ENCODE data around the gene AKAP8L.
A peak's percentile ranks its signal among the peaks of the same experiment; 100 is the strongest.

The AKAP8L gene

DNA sequence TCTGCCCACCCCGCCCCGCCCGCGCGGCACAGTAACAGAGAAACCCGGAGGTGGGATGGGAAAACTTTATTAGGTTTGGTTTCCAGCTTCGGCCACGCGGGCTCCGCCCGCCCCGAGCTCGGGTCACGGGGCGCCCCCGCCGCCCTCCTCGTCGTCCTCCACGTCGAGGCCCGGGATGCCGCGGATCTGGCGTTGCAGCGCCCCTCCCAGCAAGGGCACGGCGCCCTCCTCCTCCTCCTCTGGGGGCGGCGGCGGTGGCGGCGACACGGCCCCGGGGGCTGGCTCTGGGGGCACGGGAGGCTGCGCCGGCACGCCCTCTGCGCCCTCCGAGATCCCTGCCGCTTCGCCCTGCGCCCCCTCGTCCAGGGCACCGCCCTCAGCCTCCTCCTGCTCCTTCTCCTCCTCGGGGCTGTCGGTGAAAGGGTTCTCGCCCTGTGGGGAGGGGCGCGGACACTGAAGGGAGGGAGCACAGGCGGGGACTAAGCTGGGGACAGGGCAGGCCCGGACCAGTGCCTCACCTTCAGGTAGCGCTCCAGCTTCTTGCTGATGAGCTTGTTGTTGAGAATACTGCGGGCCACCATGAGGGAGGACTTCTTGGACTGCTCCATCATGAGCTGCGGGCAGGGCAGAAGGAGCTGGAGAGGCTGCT lies 38.7 kb downstream of the AKAP8L start:
- peak overlapping the region; percentile 54 for H3K4me3 ChIP-seq (ENCODE audit: low read length)
- no peak for TF ChIP-seq CTCF (IDR thresholded peaks at IDR 0.05; ENCODE audit: insufficient read depth, low read depth, low read length, missing control alignments)
- DNase-seq (ENCODE audit: low read depth), result peak; percentile 71

GRCh38 chr19:15379083-15379998 lies 39.4 kb downstream of the AKAP8L start, which contains the start of gene AKAP8:
TSS of gene AKAP8 (minus strand) at chr19:15379787. CDS start at chr19:15379731, 56 bp downstream.
- DNase-seq (ENCODE audit: low read depth), result peak; percentile 99
- peak within 1 kb of the TSS; percentile 100 for H3K4me3 ChIP-seq (ENCODE audit: low read length)
- no peak for TF ChIP-seq CTCF (IDR thresholded peaks at IDR 0.05; ENCODE audit: insufficient read depth, low read depth, low read length, missing control alignments)

DNA sequence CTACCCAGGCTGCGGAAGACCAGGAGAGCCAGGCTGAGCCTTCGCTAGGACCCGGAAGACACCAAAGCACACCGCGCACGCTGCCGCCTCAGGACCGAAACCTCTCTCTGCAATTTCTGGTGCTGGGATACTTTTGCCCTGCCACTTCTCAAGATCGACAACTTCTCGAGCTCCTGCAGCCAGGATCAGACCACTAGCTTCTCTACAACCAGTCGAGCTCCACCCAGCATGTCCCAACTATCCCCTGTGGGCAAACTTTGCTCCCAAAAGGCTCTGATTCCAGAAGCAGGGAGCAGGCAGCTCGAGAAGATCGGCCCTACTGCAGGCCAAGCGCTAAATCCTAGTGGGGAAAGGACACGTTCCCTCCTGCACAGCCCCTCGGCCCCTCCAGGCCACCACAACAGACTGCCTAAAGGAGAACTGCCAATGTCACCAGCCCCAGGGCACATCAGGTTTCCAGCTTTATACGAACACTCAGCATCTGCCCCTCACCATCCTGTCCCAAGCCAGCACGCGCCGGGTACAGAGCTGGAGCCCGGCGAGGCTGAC lies 40.2 kb downstream of the AKAP8L start:
- peak; percentile 57 for DNase-seq (ENCODE audit: low read depth)
- peak overlapping the region; percentile 100 for H3K4me3 ChIP-seq (ENCODE audit: low read length)
- no peak for TF ChIP-seq CTCF (IDR thresholded peaks at IDR 0.05; ENCODE audit: insufficient read depth, low read depth, low read length, missing control alignments)

DNA sequence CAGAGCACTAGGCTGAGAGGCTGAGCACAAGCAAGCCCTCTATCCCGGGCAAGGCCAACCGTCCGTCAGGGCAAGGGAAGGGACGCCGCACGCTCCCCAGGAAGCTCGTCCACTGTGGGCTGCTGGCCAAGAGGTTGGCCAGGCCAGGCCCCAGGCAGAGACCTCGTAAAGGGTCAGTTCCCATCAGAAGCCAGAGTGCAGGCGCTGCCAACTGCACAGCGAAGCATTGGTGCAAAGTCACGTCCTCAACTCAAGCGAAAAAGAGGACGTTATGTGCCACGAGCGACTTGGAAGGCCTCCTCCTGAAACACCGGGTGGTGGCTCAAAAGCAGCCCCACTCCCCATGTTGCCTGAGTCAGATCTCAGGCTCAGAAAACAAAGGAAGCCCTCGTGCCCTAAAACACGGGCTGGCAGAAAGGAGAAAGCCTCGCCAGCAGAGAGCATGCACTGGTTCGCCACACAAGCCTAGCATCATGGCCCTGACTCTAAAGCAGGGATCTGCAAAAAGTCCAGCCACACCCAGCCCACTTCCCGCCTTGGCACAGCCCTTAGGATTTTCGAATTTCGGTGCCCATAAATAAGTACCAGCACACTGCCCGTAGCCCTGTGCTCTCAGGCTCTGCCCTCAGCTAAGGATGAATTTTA lies 43.9 kb downstream of the AKAP8L start:
- DNase-seq (ENCODE audit: low read depth), result no peak
- H3K4me3 ChIP-seq (ENCODE audit: low read length), result no peak overlapping the region
- no peak for TF ChIP-seq CTCF (IDR thresholded peaks at IDR 0.05; ENCODE audit: insufficient read depth, low read depth, low read length, missing control alignments)

DNA sequence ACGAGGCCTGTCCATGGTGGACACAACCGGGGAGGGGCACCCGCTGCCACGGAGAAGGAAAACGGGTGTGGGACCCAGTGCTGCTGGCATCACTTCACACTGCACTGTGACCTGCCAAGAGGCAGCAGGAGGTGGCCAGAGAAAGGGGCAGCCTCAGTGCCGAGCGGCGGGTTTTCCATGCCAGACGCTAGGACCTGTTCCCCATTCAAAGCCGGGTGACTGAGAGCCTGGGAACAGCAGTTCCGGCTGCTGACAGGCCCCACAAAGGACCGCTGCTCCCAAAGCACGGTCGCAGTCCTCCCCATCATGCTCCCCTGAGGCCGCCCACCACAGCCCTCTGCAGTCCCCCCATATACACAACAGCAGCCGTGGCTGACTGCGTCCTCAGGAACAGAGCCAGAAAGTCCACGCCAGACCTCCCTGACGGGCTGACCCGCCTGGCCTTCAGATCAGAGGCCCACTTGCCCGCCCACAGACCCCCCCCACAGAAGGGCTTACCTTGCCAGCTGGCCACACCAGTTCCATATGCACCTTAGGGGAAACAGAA lies 44.6 kb downstream of the AKAP8L start:
- DNase-seq (ENCODE audit: low read depth), result no peak
- no peak overlapping the region for H3K4me3 ChIP-seq (ENCODE audit: low read length)
- no peak for TF ChIP-seq CTCF (IDR thresholded peaks at IDR 0.05; ENCODE audit: insufficient read depth, low read depth, low read length, missing control alignments)

DNA sequence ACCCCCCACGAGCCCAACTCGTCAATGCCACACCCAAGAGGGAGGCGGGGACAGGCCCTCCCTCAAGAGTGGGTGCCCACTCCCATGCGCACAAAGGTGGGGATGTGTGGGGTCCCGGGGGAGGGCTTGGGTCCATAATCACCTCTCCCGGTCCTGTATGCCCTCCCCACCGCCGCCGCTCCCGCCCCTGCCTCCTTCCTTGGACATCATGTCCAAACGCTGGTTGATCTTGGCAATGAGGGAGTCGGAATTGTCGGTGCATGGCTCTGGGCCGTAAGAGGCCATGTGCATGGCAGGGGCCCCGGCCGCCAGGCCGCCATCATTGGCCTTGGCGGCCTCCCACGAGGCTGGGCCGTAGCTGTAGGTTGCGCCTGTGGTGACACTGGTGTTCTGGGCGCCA lies 45.1 kb downstream of the AKAP8L start:
- H3K4me3 ChIP-seq (ENCODE audit: low read length), result no peak overlapping the region
- DNase-seq (ENCODE audit: low read depth), result no peak
- TF ChIP-seq CTCF (IDR thresholded peaks at IDR 0.05; ENCODE audit: insufficient read depth, low read depth, low read length, missing control alignments), result no peak
